GM10248 (cell line): Measurements from ENCODE around the gene PKNOX2.

ENCODE experiments used
- CTCF ChIA-PET: fragments of 300-600 bp; sonication (Branson Sonifier 250); formaldehyde crosslinking; extraction: SDS; loops from one replicate; lab custom pipeline; 2021; ENCODE audit warnings: antibody characterized with exemption; lab: Yijun Ruan, JAX
- POLR2A ChIA-PET: fragments of 350-650 bp; sonication (Branson Sonifier 250); formaldehyde crosslinking; extraction: SDS; loops from one replicate; lab custom pipeline; 2020; ENCODE audit warnings: antibody characterized with exemption; lab: Yijun Ruan, JAX
- DNase-seq: peaks from one replicate; pipeline ENCODE4 v3.0.0; 2012; ENCODE audit errors: extremely low spot score
- CTCF ChIP-seq: IDR thresholded peaks from 2 replicates; pipeline ENCODE4 v1.5.1; 2012; ENCODE audit warnings: mild to moderate bottlenecking, low read depth; ENCODE audit errors: extremely low read depth, missing control alignments, control extremely low read depth

The PKNOX2 gene

GRCh38 chr11:125393331-125393730 lies 228.8 kb downstream of the PKNOX2 start:
- POLR2A ChIA-PET, result no interaction called here
- CTCF ChIA-PET, result interaction anchor here (0.9 kb wide), 1 partner anchor 47 kb away, joined by 3 read pairs; no protein-coding TSS in a partner anchor
- TF ChIP-seq CTCF, result no peak
- DNase-seq, result no peak

GRCh38 chr11:125394296-125394695 lies 229.7 kb downstream of the PKNOX2 start:
- POLR2A ChIA-PET, result no interaction called here
- DNase-seq, result no peak
- CTCF ChIA-PET, result interaction anchor here (1.1 to 1.5 kb wide), 2 partner anchors 11 to 303 kb away, joined by 3 to 5 read pairs; no protein-coding TSS in a partner anchor
- TF ChIP-seq CTCF, result no peak

- ChIA-PET CTCF (interaction anchor here (0.8 to 2.4 kb wide), 4 partner anchors 8 to 51 kb away, joined by 3 to 6 read pairs (median 4); no protein-coding TSS in a partner anchor), POLR2A (no interaction called here)
- no peak for DNase-seq
- no peak for TF ChIP-seq CTCF
Measured at GRCh38 chr11:125397421-125397820, 232.9 kb downstream of the PKNOX2 start.

- CTCF ChIA-PET, result interaction anchor here (1.1 to 1.4 kb wide), 3 partner anchors 25 to 52 kb away, joined by 3 to 6 read pairs (median 4); no protein-coding TSS in a partner anchor
- TF ChIP-seq CTCF, result no peak
- POLR2A ChIA-PET, result no interaction called here
- no peak for DNase-seq
Measured at GRCh38 chr11:125398475-125398874, 233.9 kb downstream of the PKNOX2 start.

- DNase-seq, result no peak
- TF ChIP-seq CTCF, result no peak
- CTCF ChIA-PET, result interaction anchor here (1.1 to 1.4 kb wide), 3 partner anchors 24 to 53 kb away, joined by 3 to 6 read pairs (median 4); no protein-coding TSS in a partner anchor
- POLR2A ChIA-PET, result no interaction called here
Measured at GRCh38 chr11:125398994-125399640, 234.6 kb downstream of the PKNOX2 start.

GRCh38 chr11:125399945-125400344 lies 235.4 kb downstream of the PKNOX2 start:
- ChIA-PET POLR2A (no interaction called here), CTCF (interaction anchor here (0.9 kb wide), 1 partner anchor 43 kb away, joined by 3 read pairs; no protein-coding TSS in a partner anchor)
- no peak for DNase-seq
- no peak for TF ChIP-seq CTCF
